Parathyroid adenoma (tissue), 2 donors: ENCODE results near the gene ELAVL4.

Experiments
- H2AFZ ChIP-seq: fragments of 300-600 bp; sonication (generic); one replicate; pipeline ENCODE4 v1.7.0; 2017; ENCODE audit warnings: antibody characterized with exemption, mild to moderate bottlenecking
- H3K27ac ChIP-seq: fragments of 300-600 bp; sonication (generic); one replicate; pipeline ENCODE4 v1.7.0; 2017
- H3K27me3 ChIP-seq: fragments of 300-600 bp; sonication (generic); one replicate; pipeline ENCODE4 v1.7.0; 2017; ENCODE audit warnings: low read length; ENCODE audit not compliant: control insufficient read depth, insufficient read depth
- H3K36me3 ChIP-seq: fragments of 300-600 bp; sonication (generic); one replicate; pipeline ENCODE4 v1.7.0; 2017; ENCODE audit warnings: low read length; ENCODE audit not compliant: control insufficient read depth, insufficient read depth
- H3K4me1 ChIP-seq: fragments of 300-600 bp; sonication (generic); one replicate; pipeline ENCODE4 v1.7.0; 2017; ENCODE audit warnings: control low read depth
- H3K4me2 ChIP-seq: fragments of 300-600 bp; sonication (generic); one replicate; pipeline ENCODE4 v1.7.0; 2017; ENCODE audit warnings: low read length
- H3K4me3 ChIP-seq: fragments of 300-600 bp; sonication (generic); one replicate; pipeline ENCODE4 v1.7.0; 2017; ENCODE audit warnings: low read depth, low read length
- H3K79me2 ChIP-seq: fragments of 300-600 bp; sonication (generic); one replicate; pipeline ENCODE4 v1.7.0; 2017; ENCODE audit warnings: control low read depth
- H3K9ac ChIP-seq: fragments of 300-600 bp; sonication (generic); one replicate; pipeline ENCODE4 v1.7.0; 2017; ENCODE audit warnings: mild to moderate bottlenecking
- H3K9me3 ChIP-seq: fragments of 300-600 bp; sonication (generic); one replicate; pipeline ENCODE4 v1.7.0; 2017; ENCODE audit warnings: low read length; ENCODE audit not compliant: control insufficient read depth
- TF ChIP-seq, protein P1 (sequence below): fragments of 300-600 bp; sonication (generic); IDR thresholded peaks from one replicate; pipeline ENCODE4 v1.7.0; 2017; ENCODE audit warnings: antibody characterized with exemption, mild to moderate bottlenecking
- donor health status: primary hyperparathyroidism.

ELAVL4 gene

GRCh38 chr1:50105433-50105832 is 3.3 kb upstream of the ELAVL4 start:
- Histone ChIP-seq H3K4me2 (no peak overlapping the region), H3K36me3 (no peaks in the 10 kb centered on the region)

GRCh38 chr1:50106095-50106761 is 2.5 kb upstream of the ELAVL4 start:
- Histone ChIP-seq H3K4me2 (no peak overlapping the region), H3K79me2 (no peaks in the 10 kb centered on the region), H3K9ac (no peak overlapping the region), H3K27ac (no peak overlapping the region), H3K9me3 (no peaks in the 10 kb centered on the region), H2AFZ (no peak overlapping the region), H3K4me3 (no peak overlapping the region), H3K27me3 (peaks cover 4% of the 10 kb centered on the region), H3K36me3 (no peaks in the 10 kb centered on the region), H3K4me1 (no peaks in the 10 kb centered on the region)
- TF ChIP-seq, protein P1, sequence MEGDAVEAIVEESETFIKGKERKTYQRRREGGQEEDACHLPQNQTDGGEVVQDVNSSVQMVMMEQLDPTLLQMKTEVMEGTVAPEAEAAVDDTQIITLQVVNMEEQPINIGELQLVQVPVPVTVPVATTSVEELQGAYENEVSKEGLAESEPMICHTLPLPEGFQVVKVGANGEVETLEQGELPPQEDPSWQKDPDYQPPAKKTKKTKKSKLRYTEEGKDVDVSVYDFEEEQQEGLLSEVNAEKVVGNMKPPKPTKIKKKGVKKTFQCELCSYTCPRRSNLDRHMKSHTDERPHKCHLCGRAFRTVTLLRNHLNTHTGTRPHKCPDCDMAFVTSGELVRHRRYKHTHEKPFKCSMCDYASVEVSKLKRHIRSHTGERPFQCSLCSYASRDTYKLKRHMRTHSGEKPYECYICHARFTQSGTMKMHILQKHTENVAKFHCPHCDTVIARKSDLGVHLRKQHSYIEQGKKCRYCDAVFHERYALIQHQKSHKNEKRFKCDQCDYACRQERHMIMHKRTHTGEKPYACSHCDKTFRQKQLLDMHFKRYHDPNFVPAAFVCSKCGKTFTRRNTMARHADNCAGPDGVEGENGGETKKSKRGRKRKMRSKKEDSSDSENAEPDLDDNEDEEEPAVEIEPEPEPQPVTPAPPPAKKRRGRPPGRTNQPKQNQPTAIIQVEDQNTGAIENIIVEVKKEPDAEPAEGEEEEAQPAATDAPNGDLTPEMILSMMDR: no peak

More at GRCh38 chr1:50105433-50105832, 3.3 kb upstream of the ELAVL4 start:
- Histone ChIP-seq H3K9ac (no peak overlapping the region), H3K79me2 (no peaks in the 10 kb centered on the region), H3K4me1 (no peaks in the 10 kb centered on the region), H3K9me3 (no peaks in the 10 kb centered on the region), H2AFZ (no peak overlapping the region), H3K4me3 (no peak overlapping the region), H3K27me3 (peaks cover 4% of the 10 kb centered on the region), H3K27ac (no peak overlapping the region)
- TF ChIP-seq, protein P1: no peak

DNA sequence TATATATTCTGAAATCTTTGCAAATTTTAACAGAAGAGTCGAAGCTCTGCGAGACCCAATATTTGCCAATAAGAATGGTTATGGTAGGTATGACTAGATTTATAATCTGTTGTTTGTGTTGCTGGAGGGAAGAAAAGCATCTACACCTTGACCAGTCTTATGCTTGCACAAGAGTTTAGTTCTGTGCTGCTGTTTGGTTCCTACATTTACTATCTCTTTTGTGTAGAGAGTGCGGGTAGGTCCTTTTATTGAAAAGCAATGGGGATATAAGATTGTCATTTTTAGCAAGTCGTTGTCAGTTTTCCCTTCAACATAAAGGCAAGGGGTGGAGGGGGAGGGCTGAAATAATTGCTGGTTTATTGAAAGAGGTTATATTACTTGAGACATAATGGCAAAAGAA is 396 bp downstream of the ELAVL4 start:
- peaks cover 4% of the 10 kb centered on the region for H3K27me3 ChIP-seq
- H3K4me2 ChIP-seq: no peak overlapping the region
- H3K9me3 ChIP-seq: no peaks in the 10 kb centered on the region
- no peaks in the 10 kb centered on the region for H3K79me2 ChIP-seq
- TF ChIP-seq, protein P1: no peak
- no peaks in the 10 kb centered on the region for H3K4me1 ChIP-seq
- no peak overlapping the region for H2AFZ ChIP-seq
- H3K27ac ChIP-seq: no peak overlapping the region
- H3K4me3 ChIP-seq: no peak overlapping the region
- H3K36me3 ChIP-seq: no peaks in the 10 kb centered on the region
- no peak overlapping the region for H3K9ac ChIP-seq

- no peaks in the 10 kb centered on the region for H3K79me2 ChIP-seq
- H3K4me2 ChIP-seq: no peak overlapping the region
- H3K9ac ChIP-seq: no peak overlapping the region
- no peak overlapping the region for H2AFZ ChIP-seq
- H3K36me3 ChIP-seq: no peaks in the 10 kb centered on the region
- no peaks in the 10 kb centered on the region for H3K4me1 ChIP-seq
- TF ChIP-seq, protein P1: no peak
- H3K27ac ChIP-seq: no peak overlapping the region
- H3K4me3 ChIP-seq: no peak overlapping the region
- H3K9me3 ChIP-seq: no peaks in the 10 kb centered on the region
- peaks cover 4% of the 10 kb centered on the region for H3K27me3 ChIP-seq
Measured at GRCh38 chr1:50109647-50110075, 941 bp downstream of the ELAVL4 start.

DNA sequence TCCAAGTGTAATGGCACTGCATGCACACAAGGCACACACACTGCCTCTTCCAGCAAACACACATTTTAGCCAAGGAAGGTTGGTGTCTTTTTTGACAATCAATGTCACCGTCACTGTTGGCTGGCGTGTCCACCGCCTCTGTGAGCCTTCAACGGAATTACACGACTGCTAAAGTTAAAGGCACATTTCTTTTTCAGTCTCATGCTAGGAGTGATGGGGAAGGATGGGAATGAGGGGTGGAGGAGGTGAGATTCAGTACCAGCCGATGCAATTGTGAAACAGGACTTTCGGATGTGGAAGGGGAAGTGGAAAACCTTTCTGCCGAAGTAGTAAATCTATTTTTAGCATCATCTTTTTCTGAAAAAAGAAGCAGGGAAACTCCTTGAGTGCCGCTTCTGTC is 1.4 kb downstream of the ELAVL4 start:
- no peak overlapping the region for H3K9ac ChIP-seq
- H3K27me3 ChIP-seq: peaks cover 7% of the 10 kb centered on the region
- H3K27ac ChIP-seq: no peak overlapping the region
- H3K9me3 ChIP-seq: no peaks in the 10 kb centered on the region
- TF ChIP-seq, protein P1: no peak
- H3K4me3 ChIP-seq: no peak overlapping the region
- H3K4me1 ChIP-seq: no peaks in the 10 kb centered on the region
- no peak overlapping the region for H3K4me2 ChIP-seq
- H3K79me2 ChIP-seq: no peaks in the 10 kb centered on the region
- H2AFZ ChIP-seq: no peak overlapping the region
- no peaks in the 10 kb centered on the region for H3K36me3 ChIP-seq
